Erythroblast (primary cell): ENCODE results near the gene P2RY8.

ENCODE experiments used
- GATA1 ChIP-seq: IDR thresholded peaks from 2 replicates; pipeline ENCODE4 v1.6.1; 2011; ENCODE audit warnings: low read depth, mild to moderate bottlenecking, control low read depth, low read length, moderate library complexity
- POLR2A ChIP-seq: IDR thresholded peaks from 2 replicates; pipeline ENCODE4 v1.6.1; 2011; ENCODE audit warnings: mild to moderate bottlenecking, low read length

DNA sequence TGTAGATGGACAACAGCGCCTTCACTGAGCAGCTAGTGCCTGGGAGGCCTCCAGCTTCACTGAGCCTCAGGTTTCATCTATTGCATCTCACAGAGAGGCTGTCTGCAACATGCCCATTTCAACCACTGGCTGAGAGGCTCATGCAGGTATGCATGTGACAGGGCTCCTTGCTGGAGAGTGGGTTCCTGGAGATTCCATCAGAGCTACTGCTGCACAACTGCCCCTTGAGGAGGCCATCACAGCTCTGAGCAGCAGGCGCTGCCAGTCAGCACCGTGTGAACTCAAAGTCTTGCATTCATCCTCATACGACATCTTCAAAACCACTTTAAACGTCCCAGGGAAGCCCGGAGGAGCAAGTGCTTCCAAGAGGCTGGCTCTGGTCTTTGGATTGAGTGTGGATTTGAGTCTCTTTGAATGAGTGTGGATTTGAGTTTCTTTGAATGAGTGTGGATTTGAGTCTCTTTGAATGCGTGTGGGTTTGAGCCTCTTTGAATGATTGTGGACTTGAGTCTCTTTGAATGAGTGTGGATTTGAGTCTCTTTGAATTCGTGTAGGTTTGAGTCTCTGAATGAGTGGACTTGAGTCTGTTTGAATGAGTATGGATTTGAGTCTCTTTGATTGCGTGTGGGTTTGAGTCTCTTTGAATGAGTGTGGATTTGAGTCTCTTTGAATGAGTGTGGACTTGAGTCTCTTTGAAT is 8.7 kb downstream of the P2RY8 start:
- no peak for TF ChIP-seq POLR2A
- no peak for TF ChIP-seq GATA1
